ENCODE measurements around the gene ISL1.

Gene ISL1

GRCh38 chr5:51391175-51391574, 7.9 kb downstream of the ISL1 start:
- no peak for TF ChIP-seq CTCF (IDR thresholded peaks at IDR 0.05; ENCODE audit: insufficient read depth, low read length, missing control alignments)
- no peak overlapping the region for H3K4me3 ChIP-seq (ENCODE audit: low read depth, low read length)
- CTCF ChIA-PET = no interaction called here
- DNase-seq (ENCODE audit: low read depth, low spot score) = no peak
- POLR2A ChIA-PET = no interaction called here

- H3K4me3 ChIP-seq (ENCODE audit: low read depth, low read length) = no peak overlapping the region
- TF ChIP-seq CTCF (IDR thresholded peaks at IDR 0.05; ENCODE audit: insufficient read depth, low read length, missing control alignments) = no peak
- ChIA-PET CTCF (no interaction called here), POLR2A (no interaction called here)
- no peak for DNase-seq (ENCODE audit: low read depth, low spot score)
Measured at GRCh38 chr5:51392689-51393199, 9.5 kb downstream of the ISL1 start.

- CTCF ChIA-PET = no interaction called here
- POLR2A ChIA-PET = no interaction called here
- H3K4me3 ChIP-seq (ENCODE audit: low read depth, low read length) = no peak overlapping the region
- TF ChIP-seq CTCF (IDR thresholded peaks at IDR 0.05; ENCODE audit: insufficient read depth, low read length, missing control alignments) = no peak
- DNase-seq (ENCODE audit: low read depth, low spot score) = no peak
Measured at GRCh38 chr5:51394609-51395008, 11.4 kb downstream of the ISL1 start.

- H3K4me3 ChIP-seq (ENCODE audit: low read depth, low read length) = no peak overlapping the region
- TF ChIP-seq CTCF (IDR thresholded peaks at IDR 0.05; ENCODE audit: insufficient read depth, low read length, missing control alignments) = no peak
- CTCF ChIA-PET = no interaction called here
- DNase-seq (ENCODE audit: low read depth, low spot score) = no peak
- POLR2A ChIA-PET = no interaction called here
Measured at GRCh38 chr5:51395245-51395644, 12.0 kb downstream of the ISL1 start.

- TF ChIP-seq CTCF (IDR thresholded peaks at IDR 0.05; ENCODE audit: insufficient read depth, low read length, missing control alignments) = no peak
- no peak for DNase-seq (ENCODE audit: low read depth, low spot score)
- POLR2A ChIA-PET = no interaction called here
- no peak overlapping the region for H3K4me3 ChIP-seq (ENCODE audit: low read depth, low read length)
- CTCF ChIA-PET = no interaction called here
Measured at GRCh38 chr5:51395666-51396356, 12.6 kb downstream of the ISL1 start.

- TF ChIP-seq CTCF (IDR thresholded peaks at IDR 0.05; ENCODE audit: insufficient read depth, low read length, missing control alignments) = no peak
- no peak for DNase-seq (ENCODE audit: low read depth, low spot score)
- CTCF ChIA-PET = no interaction called here
- POLR2A ChIA-PET = no interaction called here
- no peak overlapping the region for H3K4me3 ChIP-seq (ENCODE audit: low read depth, low read length)
Measured at GRCh38 chr5:51396797-51397196, 13.5 kb downstream of the ISL1 start.
